ENCODE results near the gene WNT9B.

DNA sequence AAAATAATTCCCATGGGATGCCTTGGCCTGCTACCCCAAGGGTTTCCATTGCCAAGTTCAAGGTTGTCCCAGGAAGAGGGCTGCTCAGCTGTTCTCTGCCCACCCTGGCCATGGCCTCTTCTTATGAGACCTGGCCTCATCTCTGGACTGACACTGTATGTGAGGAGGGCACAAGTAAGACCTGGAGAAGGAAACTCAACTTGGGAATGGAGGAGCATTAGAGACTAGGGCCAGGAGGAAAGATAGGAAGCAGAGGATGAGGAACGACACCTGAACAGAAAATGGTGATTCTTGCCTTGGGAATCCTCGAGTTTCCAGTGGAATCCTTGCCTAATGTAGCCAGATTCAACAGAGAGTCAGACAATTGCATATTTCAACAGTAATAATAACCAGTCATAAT, 47.0 kb downstream of the WNT9B start:
- TF ChIP-seq CHD2 (IDR thresholded peaks at IDR 0.05; ENCODE audit: low read length, partially characterized antibody): no peak
- TF ChIP-seq, protein P1, sequence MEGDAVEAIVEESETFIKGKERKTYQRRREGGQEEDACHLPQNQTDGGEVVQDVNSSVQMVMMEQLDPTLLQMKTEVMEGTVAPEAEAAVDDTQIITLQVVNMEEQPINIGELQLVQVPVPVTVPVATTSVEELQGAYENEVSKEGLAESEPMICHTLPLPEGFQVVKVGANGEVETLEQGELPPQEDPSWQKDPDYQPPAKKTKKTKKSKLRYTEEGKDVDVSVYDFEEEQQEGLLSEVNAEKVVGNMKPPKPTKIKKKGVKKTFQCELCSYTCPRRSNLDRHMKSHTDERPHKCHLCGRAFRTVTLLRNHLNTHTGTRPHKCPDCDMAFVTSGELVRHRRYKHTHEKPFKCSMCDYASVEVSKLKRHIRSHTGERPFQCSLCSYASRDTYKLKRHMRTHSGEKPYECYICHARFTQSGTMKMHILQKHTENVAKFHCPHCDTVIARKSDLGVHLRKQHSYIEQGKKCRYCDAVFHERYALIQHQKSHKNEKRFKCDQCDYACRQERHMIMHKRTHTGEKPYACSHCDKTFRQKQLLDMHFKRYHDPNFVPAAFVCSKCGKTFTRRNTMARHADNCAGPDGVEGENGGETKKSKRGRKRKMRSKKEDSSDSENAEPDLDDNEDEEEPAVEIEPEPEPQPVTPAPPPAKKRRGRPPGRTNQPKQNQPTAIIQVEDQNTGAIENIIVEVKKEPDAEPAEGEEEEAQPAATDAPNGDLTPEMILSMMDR (IDR thresholded peaks at IDR 0.05): no peak

All from A549 (cell line).